CD4-positive, alpha-beta T cell treated with Interleukin-4 for 1 hour (primary cell): Measurements from ENCODE around the gene GALNT14.

Source experiments
- DNase-seq, 2 donors: peaks; one replicate each; pipeline ENCODE4 v3.0.0-alpha.2; 2020 to 2022

GALNT14 gene

GRCh38 chr2:31134480-31134879 is 3.8 kb downstream of the GALNT14 start:
- no peak for DNase-seq

- DNase-seq, result no peak
Measured at GRCh38 chr2:31132786-31133185, 5.5 kb downstream of the GALNT14 start.

GRCh38 chr2:31131871-31132270 is 6.4 kb downstream of the GALNT14 start:
- no peak for DNase-seq

GRCh38 chr2:31129375-31130171 is 8.7 kb downstream of the GALNT14 start:
- DNase-seq, result no peak

GRCh38 chr2:31127931-31128330 is 10.3 kb downstream of the GALNT14 start:
- DNase-seq, result no peak

GRCh38 chr2:31125918-31126695 is 12.1 kb downstream of the GALNT14 start:
- no peak for DNase-seq

GRCh38 chr2:31124904-31125303 is 13.3 kb downstream of the GALNT14 start:
- DNase-seq, result no peak

GRCh38 chr2:31122133-31122532 is 16.1 kb downstream of the GALNT14 start:
- DNase-seq, result no peak

GRCh38 chr2:31113765-31114164 is 24.5 kb downstream of the GALNT14 start:
- DNase-seq, result no peak

GRCh38 chr2:31112544-31112943 is 25.7 kb downstream of the GALNT14 start:
- no peak for DNase-seq

- no peak for DNase-seq
Measured at GRCh38 chr2:31110998-31111397, 27.2 kb downstream of the GALNT14 start.

- DNase-seq, result no peak
Measured at GRCh38 chr2:31110431-31110830, 27.8 kb downstream of the GALNT14 start.

- DNase-seq, result no peak
Measured at GRCh38 chr2:31109633-31110192, 28.5 kb downstream of the GALNT14 start.

GRCh38 chr2:31108561-31109286 is 29.5 kb downstream of the GALNT14 start:
- no peak for DNase-seq

GRCh38 chr2:31107591-31108300 is 30.5 kb downstream of the GALNT14 start:
- no peak for DNase-seq

GRCh38 chr2:31101701-31102100 is 36.5 kb downstream of the GALNT14 start:
- DNase-seq, result no peak

- no peak for DNase-seq
Measured at GRCh38 chr2:31097962-31098613, 40.2 kb downstream of the GALNT14 start.

- no peak for DNase-seq
Measured at GRCh38 chr2:31090188-31090587, 48.1 kb downstream of the GALNT14 start.

- no peak for DNase-seq
Measured at GRCh38 chr2:31089645-31090044, 48.6 kb downstream of the GALNT14 start.

GRCh38 chr2:31088504-31089195 is 49.6 kb downstream of the GALNT14 start:
- no peak for DNase-seq

GRCh38 chr2:31087491-31087890 is 50.7 kb downstream of the GALNT14 start:
- DNase-seq, result no peak
